Measurements from ENCODE around the gene PIWIL4.

Gene PIWIL4

GRCh38 chr11:94525546-94526324 lies 41.4 kb upstream of the PIWIL4 start:
- H3K27me3 ChIP-seq (ENCODE audit: insufficient read depth, low read depth, severe bottlenecking) = no peaks in the 10 kb centered on the region
- no peak for DNase-seq
- no peak overlapping the region for H3K27ac ChIP-seq
- no peaks in the 10 kb centered on the region for H3K9me3 ChIP-seq (ENCODE audit: severe bottlenecking)
- H3K4me3 ChIP-seq (ENCODE audit: low read depth, low read length) = no peak overlapping the region
- TF ChIP-seq CTCF (IDR thresholded peaks at IDR 0.05; ENCODE audit: low read depth, low read length) = no peak
- H3K36me3 ChIP-seq = no peaks in the 10 kb centered on the region

GRCh38 chr11:94526645-94527438 lies 40.3 kb upstream of the PIWIL4 start:
- TF ChIP-seq CTCF (IDR thresholded peaks at IDR 0.05; ENCODE audit: low read depth, low read length) = no peak
- Histone ChIP-seq H3K27me3 (ENCODE audit: insufficient read depth, low read depth, severe bottlenecking) (no peaks in the 10 kb centered on the region), H3K9me3 (ENCODE audit: severe bottlenecking) (no peaks in the 10 kb centered on the region), H3K36me3 (no peaks in the 10 kb centered on the region), H3K4me3 (ENCODE audit: low read depth, low read length) (no peak overlapping the region), H3K27ac (no peak overlapping the region)
- DNase-seq = no peak

GRCh38 chr11:94528551-94528950 lies 38.6 kb upstream of the PIWIL4 start:
- no peak for DNase-seq
- Histone ChIP-seq H3K4me3 (ENCODE audit: low read depth, low read length) (no peak overlapping the region), H3K36me3 (no peaks in the 10 kb centered on the region), H3K27me3 (ENCODE audit: insufficient read depth, low read depth, severe bottlenecking) (no peaks in the 10 kb centered on the region), H3K27ac (no peak overlapping the region), H3K9me3 (ENCODE audit: severe bottlenecking) (no peaks in the 10 kb centered on the region)
- TF ChIP-seq CTCF (IDR thresholded peaks at IDR 0.05; ENCODE audit: low read depth, low read length) = no peak

GRCh38 chr11:94532211-94532610 lies 35.0 kb upstream of the PIWIL4 start:
- Histone ChIP-seq H3K27ac (no peak overlapping the region), H3K4me3 (ENCODE audit: low read depth, low read length) (no peak overlapping the region), H3K9me3 (ENCODE audit: severe bottlenecking) (no peaks in the 10 kb centered on the region), H3K36me3 (no peaks in the 10 kb centered on the region), H3K27me3 (ENCODE audit: insufficient read depth, low read depth, severe bottlenecking) (no peaks in the 10 kb centered on the region)
- no peak for TF ChIP-seq CTCF (IDR thresholded peaks at IDR 0.05; ENCODE audit: low read depth, low read length)
- DNase-seq = no peak

- no peak overlapping the region for H3K4me3 ChIP-seq (ENCODE audit: low read depth, low read length)
- no peaks in the 10 kb centered on the region for H3K27me3 ChIP-seq (ENCODE audit: insufficient read depth, low read depth, severe bottlenecking)
- no peak overlapping the region for H3K27ac ChIP-seq
- H3K9me3 ChIP-seq (ENCODE audit: severe bottlenecking) = no peaks in the 10 kb centered on the region
- no peak for DNase-seq
- H3K36me3 ChIP-seq = no peaks in the 10 kb centered on the region
- no peak for TF ChIP-seq CTCF (IDR thresholded peaks at IDR 0.05; ENCODE audit: low read depth, low read length)
Measured at GRCh38 chr11:94533206-94533605, 34.0 kb upstream of the PIWIL4 start.
